Liver (tissue), 1 donor: ENCODE results near the gene COL26A1.

ENCODE experiments used
- YY1 ChIP-seq: IDR thresholded peaks from 2 replicates; pipeline ENCODE4 v1.6.1; 2016; ENCODE audit warnings: antibody characterized with exemption, mild to moderate bottlenecking
- TF ChIP-seq, protein P1 (sequence below): IDR thresholded peaks from 2 replicates; pipeline ENCODE4 v1.6.1; 2016; ENCODE audit warnings: antibody characterized with exemption

DNA sequence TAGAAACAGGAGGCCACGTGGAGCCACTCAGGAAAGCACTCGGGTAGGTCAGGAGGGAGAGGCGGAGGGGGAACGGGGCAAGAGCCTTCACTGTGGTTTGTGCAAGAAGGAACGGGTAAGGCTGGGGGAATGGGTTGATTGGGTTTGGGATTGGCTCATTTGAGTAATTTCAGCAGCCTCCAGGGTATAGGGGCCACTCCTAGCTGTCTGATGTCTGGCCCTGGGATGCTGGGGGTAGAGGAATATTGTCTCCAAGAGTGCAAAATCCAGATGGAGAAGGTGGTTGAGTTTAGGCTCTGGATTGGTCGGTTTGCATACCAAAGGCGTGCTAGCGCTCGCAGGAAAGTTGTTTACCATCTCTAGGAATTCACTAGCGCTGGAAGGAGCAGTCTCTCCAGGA lies 219.2 kb downstream of the COL26A1 start:
- no peak for TF ChIP-seq YY1
- TF ChIP-seq, protein P1, sequence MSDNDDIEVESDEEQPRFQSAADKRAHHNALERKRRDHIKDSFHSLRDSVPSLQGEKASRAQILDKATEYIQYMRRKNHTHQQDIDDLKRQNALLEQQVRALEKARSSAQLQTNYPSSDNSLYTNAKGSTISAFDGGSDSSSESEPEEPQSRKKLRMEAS: no peak
